OCI-LY7 (cell line): ENCODE results near the gene ESYT2.

Experiments used
- CTCF ChIP-seq: fragments of 200-600 bp; sonication (generic); conservative IDR thresholded peaks from 2 replicates; pipeline ENCODE4 v1.5.1; 2014; ENCODE audit warnings: mild to moderate bottlenecking, antibody characterized with exemption, low read length, moderate library complexity, mixed read lengths
- EZH2phosphoT487 ChIP-seq: fragments of 200-600 bp; sonication (generic); IDR thresholded peaks from 2 replicates; pipeline ENCODE4 v1.6.1; 2018; ENCODE audit warnings: low read depth, borderline replicate concordance, mild to moderate bottlenecking, mixed run types, antibody characterized with exemption, low read length, moderate library complexity, mixed read lengths

DNA sequence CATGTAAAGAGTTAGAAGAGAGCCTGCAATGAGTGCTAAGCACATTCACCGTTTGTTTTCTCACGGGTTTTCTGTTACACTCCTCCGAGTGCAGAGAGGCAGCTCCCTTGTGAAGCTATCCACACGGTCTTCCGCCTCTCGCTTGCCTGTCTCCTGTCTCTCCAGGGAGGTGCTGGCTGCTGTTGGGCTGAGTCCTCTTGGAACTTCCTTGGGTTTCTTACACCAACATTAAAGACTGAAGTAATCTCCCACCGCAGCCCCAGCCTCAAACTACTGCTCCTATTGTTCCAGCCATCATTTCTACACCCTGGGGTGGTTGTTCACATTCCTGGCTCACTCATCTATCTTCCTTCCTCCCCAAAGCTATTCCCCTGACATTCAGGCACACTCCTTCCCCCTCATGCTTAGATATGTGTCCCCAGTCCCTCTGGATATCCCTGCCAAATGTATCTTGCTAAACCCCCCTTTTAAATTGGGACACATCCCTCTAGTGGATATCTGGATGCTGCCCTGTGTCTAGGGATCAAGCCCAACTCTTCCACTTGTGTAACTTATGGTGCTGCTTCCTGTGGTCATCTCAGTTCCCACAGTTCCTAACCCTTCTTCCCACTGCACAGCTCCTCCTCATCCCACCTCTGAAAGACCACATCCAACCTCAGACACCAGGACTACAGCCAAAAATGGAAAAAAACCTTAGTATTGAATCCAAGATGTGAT, 14.1 kb downstream of the ESYT2 start:
- TF ChIP-seq CTCF, result no peak
- no peak for TF ChIP-seq EZH2phosphoT487
